Mammary epithelial cell (primary cell): ENCODE data around the gene XKRX.

Experiments
- CTCF ChIP-seq, 2 donors: IDR thresholded peaks in 1 of 2; conservative IDR thresholded peaks in 1 of 2; 2 replicates each; pipeline ENCODE4 v1.5.1; 2011 to 2012; ENCODE audit warnings: inconsistent platforms in 2 of 2, low read length in 2 of 2, mild to moderate bottlenecking in 2 of 2, control low read depth in 1 of 2, low read depth in 1 of 2; ENCODE audit not compliant: insufficient read depth in 1 of 2; ENCODE audit errors: extremely low read depth in 1 of 2
- EZH2 ChIP-seq: IDR thresholded peaks from 2 replicates; pipeline ENCODE4 v1.6.1; 2012; ENCODE audit warnings: low read length, inconsistent platforms, borderline replicate concordance

GRCh38 chrX:100874325-100874724 lies 54.4 kb downstream of the XKRX start, which contains the start of gene NOX1:
- TF ChIP-seq CTCF (conservative IDR thresholded peaks at IDR 0.05 in 1 of 2, IDR thresholded peaks at IDR 0.05 in 1 of 2; ENCODE audit: extremely low read depth in 1 of 2, insufficient read depth in 1 of 2, low read depth in 1 of 2, low read length in 2 of 2) (no peak), EZH2 (no peak)
